Measurements from ENCODE around the gene LRCH3.
A peak's percentile ranks its signal among the peaks of the same experiment; 100 is the strongest.

The LRCH3 gene

DNA sequence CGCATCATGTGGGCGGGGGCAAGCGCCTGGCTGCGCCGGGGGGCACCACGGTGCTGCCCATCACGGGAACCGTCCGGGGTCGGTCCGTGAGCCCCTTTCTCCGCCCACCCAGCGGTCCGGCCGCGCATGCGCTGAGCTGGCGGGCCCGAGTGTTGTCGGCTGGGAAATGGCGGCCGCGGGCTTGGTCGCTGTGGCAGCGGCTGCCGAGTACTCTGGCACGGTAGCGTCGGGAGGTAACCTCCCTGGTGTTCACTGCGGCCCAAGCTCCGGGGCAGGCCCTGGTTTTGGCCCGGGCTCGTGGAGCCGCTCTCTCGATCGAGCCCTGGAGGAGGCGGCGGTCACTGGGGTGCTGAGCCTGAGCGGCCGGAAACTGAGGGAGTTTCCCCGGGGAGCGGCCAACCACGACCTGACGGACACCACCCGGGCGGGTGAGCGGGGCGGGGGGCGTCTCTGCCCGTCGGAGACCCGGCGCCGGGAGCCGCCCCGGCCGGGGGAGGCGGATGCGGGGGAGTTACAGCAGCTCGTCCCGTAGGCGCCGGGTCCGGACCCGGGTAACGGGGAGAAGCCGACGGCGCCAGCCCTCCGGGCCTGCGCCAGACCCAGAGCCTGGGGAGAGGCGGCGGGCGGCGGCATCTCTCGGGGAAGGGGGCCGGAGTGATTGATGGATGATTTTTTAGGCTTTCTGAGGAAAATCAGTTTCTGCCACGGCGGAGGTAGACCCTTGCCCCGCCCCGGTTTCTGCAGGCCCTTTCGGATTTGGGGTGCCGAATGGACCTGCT, at the start of gene LRCH3:
TSS of gene LRCH3 (plus strand) at position 142 of the 779 bp plus-strand sequence. CDS start at position 167, 25 bp downstream.
- DNase-seq = peak; percentile 96

DNA sequence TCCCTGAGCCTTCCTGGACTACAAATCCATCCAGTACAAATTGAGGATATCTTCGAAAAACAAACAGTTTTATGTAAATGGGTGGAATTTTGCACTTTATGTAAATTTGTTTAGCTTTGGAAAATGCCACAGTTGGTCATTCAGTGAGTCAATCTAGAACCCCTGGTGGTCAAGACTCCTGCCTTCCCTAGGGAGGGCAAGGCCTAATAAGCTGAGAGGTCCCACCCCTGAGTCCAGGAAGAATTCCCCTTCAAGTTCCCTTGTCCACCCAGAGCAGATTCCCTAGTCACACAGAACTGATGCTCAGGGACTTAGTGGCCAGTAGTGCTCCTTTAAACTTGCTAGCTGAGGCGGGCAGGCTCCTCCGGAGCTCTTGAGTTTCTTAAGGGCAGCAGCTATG, 48.3 kb upstream of the LRCH3 start:
- no peak for DNase-seq

DNA sequence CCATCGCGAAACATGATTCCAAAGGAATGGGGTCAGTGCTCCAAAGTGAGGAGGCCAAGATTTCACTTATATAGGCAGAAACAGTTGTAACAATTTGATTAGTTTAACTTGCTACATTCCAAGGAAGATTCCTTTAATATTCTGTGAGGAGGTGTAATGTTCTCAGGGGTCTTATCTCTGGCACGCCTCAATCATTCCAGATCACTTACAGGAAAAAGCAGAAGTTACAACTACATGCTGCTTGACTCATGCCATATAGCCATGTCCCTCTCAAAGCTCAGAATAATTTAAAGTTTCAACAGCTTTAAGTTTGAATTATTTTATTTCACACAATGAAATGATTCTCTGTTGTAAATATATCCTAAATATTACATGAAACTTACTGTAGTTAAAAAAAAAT, 44.8 kb upstream of the LRCH3 start:
- DNase-seq = no peak

DNA sequence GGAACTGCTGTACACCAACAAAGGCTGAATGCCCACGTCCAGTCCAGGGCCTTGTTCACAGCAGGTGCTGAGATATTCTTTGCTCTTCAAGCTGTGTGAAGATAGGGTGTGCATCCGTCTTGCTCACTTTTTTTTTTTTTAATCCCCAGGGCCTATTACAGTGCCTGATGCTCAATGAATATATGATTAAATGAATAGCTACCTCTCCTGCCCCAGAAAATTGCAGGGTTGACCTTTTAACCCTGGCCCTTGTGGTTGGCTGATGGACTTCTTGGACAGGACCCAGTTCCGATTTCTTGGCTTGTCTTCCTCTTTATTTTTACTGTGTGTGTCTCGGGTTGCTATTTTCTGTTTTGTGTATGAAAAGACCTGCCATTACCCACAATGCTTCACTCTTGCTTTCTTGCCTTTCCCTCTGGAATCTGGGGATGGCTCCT, 44.2 kb upstream of the LRCH3 start:
- DNase-seq = no peak

DNA sequence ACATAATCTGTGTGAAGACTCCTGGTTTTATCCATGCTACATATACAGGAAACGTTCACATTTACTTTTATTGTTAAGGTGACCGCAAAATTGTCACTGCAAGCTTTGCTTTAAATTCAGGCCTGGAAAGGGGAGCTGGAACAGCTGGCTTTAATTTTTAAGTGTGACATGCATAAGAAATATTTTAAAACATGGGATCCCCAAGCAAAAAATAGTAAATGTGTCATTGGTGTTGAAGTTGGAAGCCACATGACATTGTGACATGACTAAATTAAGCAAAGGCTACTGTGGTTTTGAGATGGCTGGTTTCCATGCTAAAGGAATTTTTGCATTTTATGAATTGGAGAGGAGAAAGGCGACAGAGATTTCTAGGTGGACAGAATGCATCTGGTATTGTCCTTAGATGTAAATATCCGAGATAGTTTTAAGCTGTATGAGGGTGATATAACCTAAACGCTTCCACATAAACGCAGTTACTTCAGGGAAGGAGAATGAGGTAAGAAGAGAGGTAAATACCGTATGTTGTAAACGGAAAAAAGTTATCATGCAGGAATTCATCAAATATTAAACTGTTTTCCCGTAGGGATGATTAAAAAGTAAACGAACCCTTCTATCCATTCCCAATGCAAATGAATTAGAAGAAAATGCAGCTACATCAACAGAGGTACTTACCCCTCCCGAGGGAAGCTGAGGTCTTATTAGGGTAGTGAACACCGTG, 42.3 kb upstream of the LRCH3 start:
- DNase-seq = no peak

DNA sequence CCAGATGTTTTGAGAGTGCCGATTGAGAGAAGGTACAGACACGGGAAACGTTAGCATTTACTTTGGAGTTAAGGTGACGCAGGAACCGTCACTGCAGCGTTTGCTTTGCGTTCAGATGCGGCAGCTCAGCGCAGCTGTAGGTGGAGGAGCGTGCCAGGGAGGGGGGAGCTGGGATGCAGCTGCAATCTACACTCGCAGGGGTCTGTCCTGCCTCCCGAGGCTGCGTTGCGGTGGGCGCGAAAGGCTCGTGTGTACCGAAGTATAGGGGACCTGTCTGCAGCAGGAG, 41.8 kb upstream of the LRCH3 start:
- DNase-seq = no peak

DNA sequence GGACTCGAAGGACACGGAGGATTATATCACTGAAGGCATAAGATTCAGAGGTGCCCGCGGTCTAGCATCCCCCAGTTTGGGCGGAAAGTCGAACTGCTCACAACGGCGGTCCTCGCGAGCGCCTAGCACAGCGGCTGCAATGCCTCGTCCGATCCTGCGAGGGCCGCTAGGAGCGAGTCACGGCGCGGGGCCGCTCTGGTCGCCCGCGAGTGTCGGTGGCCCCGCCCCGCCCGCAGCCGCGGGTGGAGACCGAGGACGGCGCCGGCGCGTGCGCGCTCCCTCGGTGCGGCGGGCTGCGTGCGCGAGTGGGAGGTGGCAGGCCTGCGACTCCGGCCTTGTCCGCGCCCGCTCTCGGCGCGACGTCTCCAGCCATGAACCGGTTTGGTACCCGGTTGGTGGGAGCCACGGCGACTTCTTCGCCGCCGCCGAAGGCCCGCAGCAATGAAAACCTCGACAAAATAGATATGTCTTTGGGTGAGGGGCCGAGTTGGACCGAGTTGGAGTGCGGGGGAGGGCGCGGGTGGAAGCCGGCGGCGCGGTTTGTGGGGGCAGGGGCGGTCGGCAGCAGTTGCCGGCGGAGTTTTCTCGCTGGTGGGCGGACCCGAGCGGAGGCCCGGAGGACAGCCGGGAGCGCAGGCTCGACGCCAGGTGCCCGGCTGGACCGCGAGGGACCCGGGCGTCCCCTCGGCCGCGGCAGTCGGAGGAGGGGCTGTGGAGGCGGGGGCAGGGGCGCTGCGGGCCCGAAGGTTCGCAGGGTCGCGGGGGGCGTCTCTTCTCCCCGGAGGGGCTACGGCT, 41.3 kb upstream of the LRCH3 start, which contains the start of gene FYTTD1:
TSS of gene FYTTD1 (plus strand) at position 283 of the 795 bp plus-strand sequence. CDS start at position 372, 89 bp downstream.
- peak; percentile 92 for DNase-seq

DNA sequence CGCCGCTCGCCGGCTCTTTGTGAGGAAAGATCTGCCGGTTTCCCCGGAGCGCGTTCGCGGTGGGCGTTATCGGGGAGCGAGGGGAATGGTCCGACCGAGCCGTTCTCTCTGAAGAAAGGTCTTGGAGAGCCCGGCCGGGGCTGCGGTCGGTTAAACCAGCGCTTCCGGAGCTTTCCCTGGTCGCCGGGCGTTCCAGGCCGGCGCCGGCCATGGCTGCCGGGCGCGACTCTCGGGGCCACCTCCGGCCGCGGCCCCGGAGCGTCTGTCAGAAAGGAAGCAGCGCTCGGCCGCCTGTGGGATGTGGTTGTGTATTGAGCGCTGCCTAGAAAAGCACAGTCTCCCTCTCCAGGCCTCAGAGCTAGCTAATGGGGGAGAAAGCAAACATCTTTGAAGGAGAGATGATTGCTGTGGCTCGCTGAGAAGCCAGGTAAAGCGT, 40.6 kb upstream of the LRCH3 start:
- DNase-seq = peak; percentile 76

DNA sequence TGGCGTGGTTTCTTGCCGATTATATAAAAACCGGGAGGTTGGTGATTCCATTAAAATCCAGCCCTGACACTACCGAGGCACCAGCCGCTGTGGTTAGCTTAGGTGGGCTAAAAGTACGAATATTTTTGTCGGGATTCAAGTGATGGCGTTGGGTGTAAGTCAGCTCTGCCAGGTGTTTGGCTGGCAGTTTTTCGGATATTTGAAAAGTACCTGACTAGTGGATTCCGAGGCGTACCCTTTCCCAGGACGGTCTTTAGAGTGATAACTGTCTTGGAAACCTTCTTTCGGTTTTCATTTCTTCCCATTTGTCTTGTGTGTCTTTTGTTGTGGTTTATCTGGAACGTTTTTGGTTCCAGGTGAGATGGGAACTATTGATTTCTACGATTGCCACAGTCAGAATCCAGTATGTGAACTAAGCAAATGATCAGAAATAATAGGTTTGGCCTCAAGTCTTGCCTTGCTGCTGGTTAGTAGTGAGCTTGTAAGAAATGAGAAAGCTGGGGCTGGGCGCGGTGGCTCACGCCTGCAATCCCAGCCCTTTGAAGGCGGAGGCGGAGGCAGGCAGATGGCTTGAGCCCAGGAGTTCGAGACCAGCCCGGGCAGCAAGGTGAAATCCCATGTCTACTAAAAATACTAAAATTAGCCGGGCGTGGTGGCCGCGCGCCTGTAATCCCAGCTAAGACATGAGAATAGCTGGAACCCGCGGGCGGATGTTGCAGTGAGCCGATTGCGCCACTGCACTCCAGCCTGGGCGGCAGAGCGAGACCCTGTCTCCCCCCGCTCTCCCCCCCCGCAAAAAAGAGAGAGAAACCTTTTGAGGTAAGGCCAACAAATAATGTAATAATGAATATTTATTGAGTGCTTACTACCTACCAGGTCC, 40.0 kb upstream of the LRCH3 start:
- DNase-seq = peak; percentile 70

DNA sequence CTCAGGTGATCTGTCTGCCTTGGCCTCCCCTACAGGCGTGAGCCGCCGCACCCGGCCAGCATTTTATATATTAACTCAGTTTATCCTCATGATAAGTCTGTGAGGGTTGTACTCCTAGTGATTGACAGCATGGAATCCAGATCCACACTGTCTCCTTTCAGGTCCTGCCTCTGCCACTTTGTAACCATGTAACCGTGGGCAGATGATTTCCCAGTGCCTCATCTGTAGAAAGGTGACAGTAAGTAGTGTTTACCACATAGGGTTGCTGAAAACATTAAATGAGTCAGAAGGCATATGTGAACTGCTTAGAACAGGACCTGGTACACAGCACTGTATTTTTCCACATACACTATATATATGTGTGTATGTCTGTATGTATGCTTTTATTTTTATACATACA, 38.9 kb upstream of the LRCH3 start:
- no peak for DNase-seq

DNA sequence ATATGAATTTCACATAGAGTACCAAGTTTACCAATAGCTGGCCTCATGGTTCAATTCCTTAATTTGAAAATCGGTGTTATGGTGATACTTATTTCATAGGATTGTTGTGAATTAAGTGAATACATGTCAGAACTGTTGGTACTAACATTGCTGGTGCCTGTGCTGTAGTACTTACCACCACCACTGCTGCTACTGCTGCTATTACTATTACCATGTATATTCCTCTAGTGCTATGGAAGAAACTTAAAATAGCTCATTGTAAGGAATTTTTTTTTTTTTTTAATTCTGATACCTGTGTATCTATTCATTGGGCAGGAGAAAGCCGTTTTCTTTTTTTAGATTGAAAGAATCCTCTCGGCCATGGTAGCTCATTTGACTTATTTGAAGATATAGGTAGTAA, 37.8 kb upstream of the LRCH3 start:
- no peak for DNase-seq

DNA sequence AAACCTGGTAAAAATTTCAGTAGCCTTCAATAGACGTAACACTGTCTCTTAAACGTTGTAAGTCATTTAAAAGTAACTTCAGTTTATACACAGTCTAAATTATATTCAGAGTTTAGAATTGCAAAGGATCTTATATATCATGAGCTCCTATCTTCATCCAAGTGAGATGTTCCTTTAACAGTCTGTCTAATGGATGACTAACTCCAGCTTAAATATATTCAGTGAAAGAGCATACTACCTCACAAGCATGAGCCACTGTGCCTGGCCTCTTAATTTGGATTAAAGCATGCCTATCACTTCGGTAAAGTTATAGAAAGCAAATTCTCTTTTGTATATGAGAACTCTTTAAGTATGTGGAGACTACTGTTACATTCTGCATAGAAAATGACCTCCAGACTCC, 34.4 kb upstream of the LRCH3 start:
- no peak for DNase-seq

DNA sequence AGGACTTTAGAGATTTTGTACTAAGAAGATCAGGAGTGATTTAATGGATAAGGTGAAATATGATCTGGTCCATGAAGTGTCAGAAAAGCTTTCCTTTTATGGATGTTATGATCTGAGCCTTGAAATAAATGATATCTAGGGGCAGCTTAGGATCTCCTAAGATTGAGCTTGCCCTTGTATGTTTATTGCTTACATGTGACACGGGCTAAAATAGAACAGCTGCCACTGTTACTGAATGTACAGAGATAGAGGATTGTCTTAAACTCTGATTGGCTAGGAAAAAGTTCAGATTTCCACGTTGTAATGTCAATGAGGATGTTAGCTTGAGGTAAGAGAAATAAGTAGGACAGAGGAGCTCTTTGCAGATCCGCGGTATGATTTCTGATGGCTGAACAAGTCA, 32.5 kb upstream of the LRCH3 start:
- DNase-seq = no peak

DNA sequence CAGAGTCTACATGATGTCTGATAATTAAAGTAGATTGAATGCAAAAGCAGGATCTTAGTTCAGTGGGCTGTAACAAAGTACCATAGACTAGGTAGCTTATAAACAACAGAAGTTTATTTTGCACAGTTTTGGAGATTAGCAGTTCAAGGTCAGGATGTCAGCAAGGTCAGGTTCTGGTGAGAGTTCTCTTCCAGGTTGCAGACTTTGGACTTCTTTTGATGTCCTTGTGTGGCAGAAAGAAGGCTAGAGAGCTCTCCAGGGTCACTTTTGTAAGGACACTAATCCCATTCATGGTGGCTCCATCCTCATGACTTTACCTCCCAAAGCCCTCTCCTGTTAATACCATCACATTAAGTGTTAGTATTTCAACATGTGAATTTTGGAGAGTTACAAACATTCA, 29.3 kb upstream of the LRCH3 start:
- no peak for DNase-seq

DNA sequence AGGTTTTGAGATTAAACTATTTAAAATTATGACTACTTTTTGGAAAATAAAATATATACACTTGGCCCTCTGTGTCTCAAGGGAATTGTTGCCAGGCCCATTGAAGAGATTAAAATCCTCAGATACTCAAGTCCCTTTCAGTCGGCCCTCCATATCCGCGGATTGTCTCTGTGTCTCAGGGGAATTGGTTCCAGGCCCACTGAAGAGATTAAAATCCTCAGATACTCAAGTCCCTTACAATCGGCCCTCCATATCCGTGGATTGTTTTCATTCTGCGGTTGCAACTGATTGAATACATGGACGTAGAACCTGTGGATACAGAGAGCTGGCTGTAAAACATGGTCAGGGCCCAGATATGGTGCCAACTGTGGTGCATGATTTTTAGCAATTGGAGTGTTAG, 15.7 kb upstream of the LRCH3 start:
- DNase-seq = no peak

DNA sequence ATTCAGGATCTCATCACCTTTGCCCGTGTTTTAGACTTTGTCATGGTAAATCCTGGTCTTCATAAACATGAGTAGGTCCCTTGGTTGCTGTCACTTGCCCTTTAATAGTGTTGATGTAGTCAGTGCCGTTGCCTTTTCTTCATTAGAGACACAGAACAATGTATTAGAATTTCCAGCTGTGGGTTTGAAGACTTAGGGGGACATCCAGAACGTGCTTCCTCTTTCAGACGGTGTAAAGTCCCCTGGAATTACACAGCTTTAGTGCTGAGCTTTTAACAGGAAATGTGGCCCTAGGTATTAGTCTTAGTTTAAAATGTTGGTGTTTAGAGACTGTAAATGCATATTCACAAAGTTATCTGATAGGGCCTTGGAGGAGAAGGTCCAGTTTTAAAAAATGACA, 8.8 kb upstream of the LRCH3 start:
- no peak for DNase-seq

DNA sequence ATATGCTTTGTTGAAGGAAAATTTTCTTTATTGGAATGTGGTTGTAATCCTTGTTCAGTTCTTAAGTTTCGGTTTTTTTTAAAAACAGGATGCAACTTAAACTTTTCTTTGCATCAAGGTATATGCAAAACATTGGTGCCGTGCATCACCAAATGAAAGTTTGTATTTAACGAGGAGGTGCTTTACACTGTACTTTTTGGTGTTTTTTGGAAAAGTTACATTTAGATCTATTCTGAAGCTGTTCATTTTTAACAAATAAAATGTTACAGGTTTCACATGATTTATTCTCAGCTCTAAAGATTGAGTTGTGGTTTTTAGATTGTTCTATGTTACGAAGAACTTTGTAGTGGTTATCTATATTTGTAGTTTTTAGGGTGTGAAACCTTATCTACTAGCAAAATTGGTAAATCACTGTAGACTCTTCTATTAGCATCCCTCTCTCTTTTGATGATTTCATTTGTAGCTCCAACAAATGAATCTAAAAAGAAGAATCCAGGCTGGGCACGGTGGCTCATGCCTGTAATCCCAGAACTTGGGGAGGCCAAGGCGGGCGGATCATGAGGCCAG, 7.0 kb upstream of the LRCH3 start:
- no peak for DNase-seq

DNA sequence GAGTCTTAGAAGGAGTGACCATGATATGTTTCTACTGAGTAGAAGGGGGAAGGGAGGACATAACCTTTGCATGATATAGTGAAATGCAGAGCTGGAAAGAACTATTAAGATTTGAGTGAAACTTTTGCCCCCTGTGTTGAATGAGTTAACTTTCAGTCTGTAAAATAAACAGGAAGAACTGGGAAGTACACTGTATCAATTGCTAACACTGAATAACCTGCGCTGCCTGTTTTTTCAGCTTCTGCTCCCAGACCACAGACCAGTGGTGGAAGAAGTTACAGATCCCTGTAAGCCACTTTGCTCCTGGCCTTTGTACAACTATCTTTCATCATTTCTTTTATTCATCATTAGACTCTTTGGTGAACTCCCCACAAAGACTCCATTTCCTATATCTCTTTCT, 3.6 kb upstream of the LRCH3 start:
- no peak for DNase-seq

DNA sequence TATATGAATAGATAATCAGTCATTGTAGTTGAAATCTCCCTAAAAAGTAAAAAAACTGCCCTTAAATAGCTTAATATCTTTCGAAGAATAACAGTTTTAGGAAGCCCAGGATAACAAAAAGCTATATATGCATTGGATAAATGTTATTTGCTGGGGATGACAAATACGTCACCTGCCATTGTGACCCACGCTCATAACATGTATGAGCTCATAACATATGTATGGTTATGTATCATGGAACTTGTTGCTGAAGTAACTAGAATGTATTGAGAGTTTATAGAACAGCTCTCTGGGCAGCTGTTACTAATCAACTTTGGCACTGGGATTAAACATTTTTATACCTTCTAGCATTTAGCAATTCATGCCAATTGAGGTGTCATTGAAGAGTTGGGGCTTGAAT, 1.7 kb upstream of the LRCH3 start:
- no peak for DNase-seq

DNA sequence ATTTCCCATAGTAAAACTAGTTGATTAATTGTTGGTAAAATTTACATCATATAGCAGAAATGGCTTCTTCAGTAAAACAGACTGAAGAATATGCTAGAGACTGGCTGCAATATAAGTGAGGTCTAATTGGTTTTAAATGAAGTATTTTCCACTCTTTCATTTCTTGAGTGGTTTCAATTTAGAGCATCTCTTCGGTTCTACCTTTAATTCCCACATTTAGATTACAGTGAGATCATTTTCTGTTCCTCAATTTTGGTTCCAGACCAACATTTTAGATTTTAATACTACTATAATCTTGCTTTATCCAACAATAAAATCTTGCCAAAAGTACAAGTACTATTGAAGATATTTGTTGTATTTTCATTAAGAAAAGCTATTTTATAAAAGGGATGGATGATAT, 1.0 kb upstream of the LRCH3 start:
- no peak for DNase-seq

DNA sequence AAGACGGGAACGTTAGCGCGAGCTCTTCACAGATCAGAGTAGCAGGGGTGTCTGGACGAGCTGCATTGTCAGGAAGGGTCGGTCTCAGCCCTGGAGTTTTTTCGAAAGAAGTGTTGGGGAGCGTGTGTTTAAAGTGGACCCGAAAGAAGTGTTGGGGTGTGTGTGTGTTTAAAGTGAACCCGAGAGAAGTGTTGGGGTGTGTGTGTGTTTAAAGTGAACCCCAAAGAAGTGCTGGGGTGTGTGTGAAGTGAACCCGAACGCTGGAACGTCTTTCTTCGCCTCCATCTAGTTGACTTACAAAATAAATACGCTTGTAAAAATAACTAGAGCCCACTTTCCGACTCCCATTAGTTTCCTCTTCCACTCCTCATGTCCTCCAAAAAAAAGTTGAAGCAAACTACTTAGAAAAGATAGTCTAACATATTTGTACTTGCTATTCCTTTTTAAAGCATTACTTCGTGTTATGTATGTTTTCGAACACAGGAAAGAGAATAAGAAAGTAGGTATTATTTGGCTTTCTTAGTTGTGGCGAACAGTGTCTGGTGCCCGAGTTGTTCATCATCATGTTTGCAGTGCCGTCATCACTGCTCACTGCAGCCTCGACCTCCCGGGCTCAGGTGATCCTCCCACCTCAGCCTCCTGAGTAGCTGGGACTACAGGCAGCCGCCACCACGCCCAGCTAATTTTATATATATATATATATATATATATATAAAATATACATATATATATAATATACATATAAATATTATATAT, 1.0 kb downstream of the LRCH3 start:
- DNase-seq = no peak

DNA sequence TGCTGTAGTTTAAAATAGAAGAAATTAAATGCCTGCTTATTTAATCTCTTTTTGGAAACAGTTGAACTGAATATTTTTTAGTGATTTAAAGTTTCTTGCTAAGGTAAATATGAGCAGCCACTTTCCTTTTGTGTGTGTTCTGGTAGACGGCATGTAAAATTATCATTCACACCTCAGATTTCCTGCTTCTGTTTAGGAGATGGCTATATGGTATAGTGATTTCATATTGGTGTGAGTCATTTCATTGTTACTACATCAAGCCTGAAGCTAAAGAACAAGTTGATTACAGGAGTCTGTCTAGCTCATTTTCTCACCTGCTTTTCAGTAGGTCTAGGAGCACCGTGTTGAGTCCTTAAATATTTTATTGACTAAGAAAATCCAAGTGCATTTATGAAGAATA, 2.2 kb downstream of the LRCH3 start:
- no peak for DNase-seq
